Testis (tissue), 2 donors: ENCODE results near the gene FIBIN.

ENCODE experiments used
- POLR2A ChIP-seq: fragments of 450-650 bp; IDR thresholded peaks from one replicate; pipeline ENCODE4 v1.6.1; 2017; ENCODE audit warnings: antibody characterized with exemption, mild to moderate bottlenecking, moderate library complexity
- TF ChIP-seq, protein P1 (sequence below), 3 experiments: fragments of 450-650 bp in 2 of 3; fragments of 200-600 bp in 1 of 3; sonication (generic) in 1 of 3; IDR thresholded peaks; one replicate each; pipeline ENCODE4 v1.5.1; 2016 to 2019; ENCODE audit warnings: antibody characterized with exemption in 3 of 3, mild to moderate bottlenecking in 2 of 3, moderate library complexity in 1 of 3

DNA sequence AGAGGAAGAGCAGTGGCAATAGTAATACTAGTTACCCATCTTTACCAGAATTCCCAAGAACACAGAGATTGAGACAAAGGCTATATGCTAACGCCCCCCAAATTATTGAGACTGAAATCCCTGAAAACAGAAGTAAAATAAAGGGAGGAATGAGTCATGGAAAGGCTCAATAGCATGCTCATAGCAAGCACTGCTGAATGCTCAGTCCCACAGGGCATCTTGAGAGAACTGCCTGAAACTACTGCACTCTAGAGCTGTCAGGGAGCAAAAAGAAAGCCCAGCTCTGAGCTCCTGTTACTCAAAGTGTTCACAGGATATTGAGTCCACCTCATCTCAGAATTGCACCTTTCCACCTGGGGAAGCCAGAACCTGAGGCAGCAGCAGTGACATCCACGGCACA lies 44.1 kb upstream of the FIBIN start:
- TF ChIP-seq, protein P1, sequence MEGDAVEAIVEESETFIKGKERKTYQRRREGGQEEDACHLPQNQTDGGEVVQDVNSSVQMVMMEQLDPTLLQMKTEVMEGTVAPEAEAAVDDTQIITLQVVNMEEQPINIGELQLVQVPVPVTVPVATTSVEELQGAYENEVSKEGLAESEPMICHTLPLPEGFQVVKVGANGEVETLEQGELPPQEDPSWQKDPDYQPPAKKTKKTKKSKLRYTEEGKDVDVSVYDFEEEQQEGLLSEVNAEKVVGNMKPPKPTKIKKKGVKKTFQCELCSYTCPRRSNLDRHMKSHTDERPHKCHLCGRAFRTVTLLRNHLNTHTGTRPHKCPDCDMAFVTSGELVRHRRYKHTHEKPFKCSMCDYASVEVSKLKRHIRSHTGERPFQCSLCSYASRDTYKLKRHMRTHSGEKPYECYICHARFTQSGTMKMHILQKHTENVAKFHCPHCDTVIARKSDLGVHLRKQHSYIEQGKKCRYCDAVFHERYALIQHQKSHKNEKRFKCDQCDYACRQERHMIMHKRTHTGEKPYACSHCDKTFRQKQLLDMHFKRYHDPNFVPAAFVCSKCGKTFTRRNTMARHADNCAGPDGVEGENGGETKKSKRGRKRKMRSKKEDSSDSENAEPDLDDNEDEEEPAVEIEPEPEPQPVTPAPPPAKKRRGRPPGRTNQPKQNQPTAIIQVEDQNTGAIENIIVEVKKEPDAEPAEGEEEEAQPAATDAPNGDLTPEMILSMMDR (IDR thresholded peaks at IDR 0.05): no peak
- TF ChIP-seq POLR2A: no peak
